D341Med (cell line): ENCODE results near the gene COL7A1.
"Not testable (repeated sequence)": the region's sequence is repeated elsewhere in the genome, so short reads cannot be mapped to it uniquely, and the experiment has no call there.

Source experiments
- DNase-seq: peaks from one replicate; pipeline ENCODE4 v3.0.0; 2012; ENCODE audit warnings: low spot score

COL7A1 gene

GRCh38 chr3:48563382-48563918, 31.7 kb downstream of the COL7A1 start, which contains the start of gene UCN2:
TSS of gene UCN2 (minus strand) at chr3:48563781. CDS start at chr3:48563124, 657 bp downstream.
- no peak for DNase-seq

- no peak for DNase-seq
These were observed 32.6 kb downstream of the COL7A1 start for GRCh38 chr3:48562367-48563095.

DNA sequence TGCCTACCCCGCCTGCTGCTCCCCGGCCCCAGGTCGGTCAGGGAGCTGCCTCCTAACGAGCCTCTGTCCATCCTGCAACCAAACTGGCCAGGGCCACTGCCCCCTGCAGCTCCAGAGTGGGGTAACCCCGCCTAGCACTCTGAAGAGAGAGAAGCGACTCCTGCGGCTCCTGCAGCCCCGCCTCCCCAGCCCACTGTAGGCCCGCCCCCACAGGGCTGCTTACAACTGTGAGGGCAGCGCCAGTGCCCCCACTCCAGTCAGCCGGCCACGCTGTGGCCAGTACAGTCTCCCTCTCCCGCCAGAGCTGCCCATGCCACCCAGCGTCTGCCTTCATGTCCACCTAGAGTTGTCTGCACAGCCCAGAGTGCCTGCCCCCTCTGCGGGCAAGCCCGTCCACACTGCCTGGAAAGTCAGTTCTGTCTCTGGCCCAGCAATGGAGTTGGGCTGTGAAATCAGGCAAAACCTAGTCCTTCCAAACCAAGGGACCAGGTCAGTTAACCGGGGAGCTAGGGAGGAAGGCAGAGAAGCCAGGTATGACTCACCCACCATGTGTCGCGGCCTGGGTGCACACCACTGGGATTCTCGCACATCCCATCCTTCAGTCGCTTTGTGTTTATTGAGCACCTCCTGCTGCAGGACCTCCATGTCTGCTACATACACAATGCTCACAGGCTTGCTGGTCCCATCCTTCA, 33.9 kb downstream of the COL7A1 start:
- DNase-seq: no peak

GRCh38 chr3:48560648-48561018, 34.5 kb downstream of the COL7A1 start:
- no peak for DNase-seq

- no peak for DNase-seq
These were observed 36.5 kb downstream of the COL7A1 start for GRCh38 chr3:48558493-48559134.

GRCh38 chr3:48556796-48557626, 38.1 kb downstream of the COL7A1 start, which contains the start of gene PFKFB4:
TSS of gene PFKFB4 (minus strand) at chr3:48556803. CDS start at chr3:48556777, 26 bp downstream.
- peak; percentile 99 for DNase-seq

GRCh38 chr3:48555949-48556795, 39.0 kb downstream of the COL7A1 start:
- no peak for DNase-seq

- DNase-seq: no peak
These were observed 39.7 kb downstream of the COL7A1 start for GRCh38 chr3:48555231-48555948.

DNA sequence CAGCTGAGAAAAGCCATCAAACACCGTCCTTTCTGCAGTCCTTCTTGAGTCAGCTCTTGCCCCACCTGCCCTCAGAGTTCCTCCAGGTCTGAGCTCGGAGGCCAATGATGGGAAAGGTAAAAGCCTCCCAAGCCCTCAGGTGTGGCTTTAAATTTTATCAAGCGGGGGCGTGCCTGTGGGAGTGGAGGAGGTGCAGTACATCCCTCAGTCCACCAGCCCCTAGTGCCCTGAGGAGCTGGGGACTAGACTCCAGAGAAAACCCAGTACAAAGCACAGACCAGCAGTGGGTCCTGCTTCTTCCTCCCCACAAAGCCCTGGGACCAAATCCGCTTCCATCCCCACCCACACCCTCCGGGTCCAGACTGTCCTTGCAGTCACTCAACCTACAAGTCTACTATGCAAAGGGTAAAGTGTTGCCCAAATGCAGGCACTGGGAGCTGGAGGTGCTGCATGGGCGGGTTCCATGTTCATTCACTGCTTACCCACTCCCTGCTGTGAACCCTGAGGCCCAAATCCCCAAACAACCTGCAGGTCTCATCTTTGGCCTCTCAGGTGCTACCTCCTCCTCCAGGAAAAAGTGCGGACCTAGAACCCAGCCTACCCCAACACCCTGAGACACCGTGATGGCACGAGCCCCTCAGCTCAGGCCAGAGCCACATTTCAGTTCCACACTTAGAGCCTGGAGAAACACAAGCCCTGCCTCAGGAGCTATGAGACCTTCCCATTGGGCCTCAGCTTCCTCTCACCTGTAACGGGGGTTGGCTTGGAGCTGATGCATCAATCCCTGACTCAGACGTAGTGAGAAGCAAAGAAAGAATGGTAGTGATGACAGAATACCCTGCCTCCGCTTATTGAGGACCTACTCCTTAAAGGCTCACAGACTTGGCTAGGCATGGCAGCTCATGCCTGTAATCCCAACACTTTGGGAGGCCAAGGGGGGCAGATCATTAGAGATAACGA, 41.0 kb downstream of the COL7A1 start:
- no peak for DNase-seq

DNA sequence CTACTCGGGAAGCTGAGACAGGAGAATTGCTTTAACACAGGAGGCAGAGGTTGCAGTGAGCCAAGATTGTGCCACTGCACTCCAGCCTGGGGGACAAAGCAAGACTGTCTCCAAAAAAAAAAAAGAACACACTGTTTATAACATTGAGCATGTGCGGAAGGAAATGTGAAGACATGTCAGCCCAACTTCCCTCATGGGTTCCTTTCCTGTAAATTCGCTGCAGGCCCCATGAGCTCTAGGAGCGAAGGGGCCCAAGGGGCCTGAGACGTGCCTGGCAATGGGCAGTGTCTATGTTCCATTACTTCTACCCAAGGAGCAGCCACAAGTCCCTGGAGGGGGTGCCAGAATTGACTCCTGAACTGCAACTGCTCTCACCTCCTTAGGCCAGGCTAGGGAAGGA, 41.8 kb downstream of the COL7A1 start:
- DNase-seq: no peak

DNA sequence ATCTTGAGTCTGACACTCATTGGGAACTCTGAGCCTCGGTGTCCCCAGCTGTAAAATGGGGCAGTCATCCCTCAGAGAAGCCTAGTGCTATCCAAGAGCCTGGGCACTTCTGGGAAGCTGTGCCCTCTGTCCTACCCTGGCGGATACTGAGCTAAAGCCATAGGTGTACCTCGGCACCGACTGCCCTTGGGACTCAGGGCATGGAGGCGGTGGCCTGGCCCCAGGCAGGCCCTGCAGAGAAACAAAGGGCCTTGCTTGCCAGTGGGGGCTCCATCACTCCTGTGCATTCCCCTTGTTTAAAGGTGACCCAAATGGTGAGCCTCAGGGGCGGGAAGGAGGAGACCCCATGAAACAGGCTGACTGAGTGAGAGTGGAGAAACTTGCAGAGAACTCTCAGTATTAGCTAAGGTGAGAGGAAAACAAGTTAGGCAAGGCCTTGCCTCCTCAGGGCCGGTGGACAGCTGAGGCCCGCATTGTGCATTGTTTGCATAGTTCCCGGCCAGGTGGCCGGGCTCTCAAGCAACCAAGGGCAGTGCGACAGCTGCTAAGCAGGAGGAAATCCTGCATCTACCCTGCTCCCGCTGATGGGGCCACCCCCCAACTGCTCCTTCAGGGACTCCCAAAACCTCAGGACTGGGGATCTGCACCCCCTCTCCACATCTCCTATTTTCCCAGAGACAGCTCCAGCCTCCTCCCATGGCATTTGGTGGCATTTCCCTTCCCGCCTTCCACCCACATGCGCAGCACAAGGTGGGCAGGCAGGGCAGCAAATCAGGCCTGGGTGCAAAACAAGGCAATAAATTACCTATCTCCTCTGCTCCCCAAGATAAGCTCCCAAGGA, 42.8 kb downstream of the COL7A1 start:
- DNase-seq: no peak

- not testable (repeated sequence) for DNase-seq
These were observed 43.5 kb downstream of the COL7A1 start for GRCh38 chr3:48551651-48552050.

DNA sequence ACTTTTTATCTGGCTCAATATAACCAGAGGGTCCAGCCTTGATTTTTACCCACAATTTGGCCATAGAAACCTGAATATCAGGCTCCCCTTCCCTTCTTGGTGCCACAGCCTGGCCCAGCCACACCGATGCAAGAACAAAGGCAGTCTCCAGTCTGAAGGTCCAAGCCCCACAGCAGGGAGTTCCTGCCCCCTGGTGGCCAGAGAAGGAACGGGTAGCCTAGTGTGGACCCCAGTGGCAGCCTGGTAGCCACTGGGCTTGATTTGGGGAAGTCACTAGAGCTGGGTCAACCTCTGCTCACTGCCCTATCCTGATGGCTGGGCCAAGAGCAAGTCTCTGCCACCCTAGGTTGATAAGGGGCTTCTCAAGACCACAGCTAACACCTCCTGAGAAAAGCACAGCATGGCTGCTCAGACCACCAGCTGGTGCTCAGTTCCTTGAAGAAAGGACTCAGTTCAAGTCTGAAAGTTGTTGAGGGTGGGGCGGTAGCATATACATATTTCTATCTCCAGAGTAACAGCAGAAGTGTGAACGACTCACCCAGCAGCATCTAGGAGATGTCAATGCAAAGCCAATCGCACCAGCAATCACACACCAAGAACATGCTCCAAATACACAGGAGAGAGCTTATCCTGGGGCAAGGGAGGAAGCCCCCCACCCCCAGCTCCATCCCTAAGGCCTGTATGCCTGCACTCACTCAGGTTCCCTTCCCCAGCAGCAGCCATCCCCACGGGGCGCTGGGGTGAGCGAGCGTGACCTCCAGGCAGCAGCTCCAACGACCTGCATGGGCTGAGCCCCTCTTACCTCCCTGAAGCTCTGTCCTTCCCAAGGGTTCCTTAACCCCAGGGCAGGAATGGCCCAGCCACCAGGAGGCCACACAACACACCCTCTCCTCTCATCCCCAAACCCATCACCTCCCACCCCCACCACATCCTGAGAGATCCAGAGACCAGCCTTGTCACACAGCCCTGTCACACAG, 46.1 kb downstream of the COL7A1 start:
- peak; percentile 88 for DNase-seq

- DNase-seq: no peak
These were observed 47.0 kb downstream of the COL7A1 start for GRCh38 chr3:48548126-48548525.

DNA sequence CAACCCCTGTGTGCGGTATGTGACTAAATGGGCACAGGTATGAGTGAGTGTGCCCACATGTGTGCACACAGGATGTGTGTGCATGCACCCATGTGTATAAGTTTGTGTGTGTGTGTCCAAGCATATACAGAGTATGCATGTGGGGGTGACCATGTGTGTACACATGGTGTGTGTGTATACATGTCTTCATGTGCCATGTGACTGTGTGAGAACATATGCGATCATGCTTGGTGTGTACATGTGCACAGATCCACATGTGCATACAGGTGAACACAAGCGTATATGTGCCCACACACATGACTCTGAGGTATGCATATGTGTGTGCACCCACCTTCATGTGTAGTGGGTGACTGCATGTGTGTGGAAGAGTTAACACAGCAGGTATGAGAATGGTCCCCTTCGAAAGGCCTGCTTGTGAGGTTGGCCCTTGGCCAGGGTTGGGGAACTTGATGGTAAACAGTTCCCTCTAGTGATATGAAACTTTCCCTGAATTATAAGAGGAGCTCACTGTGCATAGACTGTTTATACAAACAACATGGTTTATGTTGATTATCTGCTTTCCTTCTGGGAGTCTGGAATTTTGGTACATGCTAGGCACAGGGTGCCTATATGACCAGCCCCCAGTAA, 48.8 kb downstream of the COL7A1 start:
- DNase-seq: no peak

GRCh38 chr3:48544141-48544540, 51.0 kb downstream of the COL7A1 start:
- no peak for DNase-seq
